Measurements from ENCODE around the gene DNMBP.
"Not testable (repeated sequence)": the region's sequence is repeated elsewhere in the genome, so short reads cannot be mapped to it uniquely, and the experiment has no call there.

DNMBP gene

GRCh38 chr10:99983280-99983988 is 26.3 kb downstream of the DNMBP start:
- DNase-seq = no peak

GRCh38 chr10:99982728-99983127 is 27.0 kb downstream of the DNMBP start:
- DNase-seq = no peak

DNA sequence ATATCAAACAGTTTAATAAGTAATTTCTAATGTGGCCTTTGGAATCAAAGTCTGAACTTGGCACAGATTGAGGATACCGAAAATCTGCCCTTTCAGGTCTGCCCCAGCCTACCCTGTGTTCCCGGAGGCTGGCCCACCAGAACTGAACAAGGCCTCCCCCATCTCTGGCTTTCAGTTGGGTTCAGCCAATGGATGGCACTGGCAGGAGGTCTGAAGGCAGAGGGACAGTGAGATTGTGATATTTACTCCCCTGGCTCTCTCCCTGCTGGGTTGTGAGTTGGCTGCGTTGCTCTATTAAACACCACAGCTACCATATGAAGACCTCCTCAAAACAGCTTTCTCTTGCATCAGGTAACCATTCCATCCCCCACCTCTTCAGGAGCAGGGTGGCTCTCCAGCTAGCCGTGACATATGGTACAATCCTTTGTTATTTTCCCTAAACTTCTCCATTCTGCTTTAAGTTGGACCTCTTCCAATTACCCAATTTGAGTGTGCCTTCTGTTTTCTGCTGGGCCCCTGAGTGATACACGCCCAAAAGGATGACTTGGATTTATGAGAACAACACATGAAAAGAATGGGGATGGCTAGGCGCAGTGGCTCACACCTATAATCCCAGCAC is 28.1 kb downstream of the DNMBP start:
- DNase-seq = no peak

DNA sequence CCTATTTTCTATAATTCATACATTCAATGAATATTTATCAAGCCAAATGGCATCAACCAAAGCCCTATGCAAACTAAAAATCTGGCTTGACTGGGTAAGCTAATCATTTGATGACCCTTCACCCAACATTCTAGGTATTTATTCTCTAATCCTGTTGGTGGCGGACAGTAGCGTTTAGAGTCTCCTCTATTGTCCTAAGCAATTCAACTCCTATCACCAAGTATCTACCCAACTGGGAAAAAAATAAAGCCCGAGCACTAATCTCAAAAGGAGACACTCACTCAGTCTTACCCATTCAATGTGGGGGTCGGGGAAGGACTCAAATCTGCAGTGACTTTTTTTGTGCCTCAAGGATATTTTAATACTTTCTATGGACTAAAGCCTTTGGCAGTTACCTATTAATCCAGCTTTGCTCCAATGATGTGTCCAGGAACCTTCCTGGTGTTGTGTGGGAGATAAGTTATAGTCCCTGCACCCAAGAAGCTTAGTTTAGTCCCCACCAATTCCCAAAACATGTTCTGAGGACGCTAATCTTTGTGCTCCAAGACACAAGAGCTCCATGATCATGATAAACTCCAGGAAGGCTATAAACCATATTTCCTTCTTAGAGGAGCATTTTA is 30.6 kb downstream of the DNMBP start:
- no peak for DNase-seq

- DNase-seq = no peak
Observed at GRCh38 chr10:99977916-99978315, 31.8 kb downstream of the DNMBP start.

DNA sequence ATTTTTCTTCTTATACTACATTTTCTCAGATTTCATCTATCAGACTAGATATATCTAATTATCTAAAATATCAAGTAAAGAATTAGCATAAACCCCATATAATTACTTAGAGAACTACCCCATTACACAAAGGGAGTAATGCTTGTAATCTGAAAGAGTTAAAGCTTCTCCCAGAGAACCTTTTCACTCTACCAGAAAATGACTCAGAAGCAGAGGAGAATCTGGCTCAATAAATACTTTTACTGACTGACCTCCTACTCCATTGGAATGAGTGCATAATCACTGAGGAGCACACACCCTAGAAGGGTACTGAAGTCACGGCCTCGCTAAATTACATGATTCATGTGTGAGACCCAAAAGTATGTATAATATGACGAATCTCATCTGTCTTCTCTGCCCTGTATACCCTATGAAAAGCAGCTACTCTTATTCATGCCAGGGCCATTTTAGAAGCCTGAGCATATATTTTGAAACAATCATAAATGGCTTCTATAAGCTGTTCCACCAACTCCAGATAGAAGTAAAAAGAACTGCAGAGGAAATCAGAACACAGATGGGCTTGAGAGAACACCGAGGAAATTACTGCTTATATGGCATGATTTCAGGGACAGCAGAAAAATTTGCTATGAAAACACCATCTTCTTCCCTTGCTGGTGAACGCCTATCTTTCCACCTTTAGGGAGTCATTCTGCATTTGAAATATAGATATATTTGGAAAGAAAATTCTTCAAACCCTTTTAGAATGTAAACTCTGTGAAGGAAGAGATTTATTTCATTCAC is 32.7 kb downstream of the DNMBP start:
- DNase-seq = no peak

- DNase-seq = no peak
Observed at GRCh38 chr10:99975942-99976809, 33.6 kb downstream of the DNMBP start.

- no peak for DNase-seq
Observed at GRCh38 chr10:99975106-99975829, 34.5 kb downstream of the DNMBP start.

GRCh38 chr10:99973190-99973589 is 36.6 kb downstream of the DNMBP start:
- no peak for DNase-seq

- no peak for DNase-seq
Observed at GRCh38 chr10:99967961-99968360, 41.8 kb downstream of the DNMBP start.

- DNase-seq = no peak
Observed at GRCh38 chr10:99966306-99966705, 43.4 kb downstream of the DNMBP start.

GRCh38 chr10:99965700-99966099 is 44.0 kb downstream of the DNMBP start:
- no peak for DNase-seq

- DNase-seq = no peak
Observed at GRCh38 chr10:99964791-99965190, 45.0 kb downstream of the DNMBP start.

- DNase-seq = not testable (repeated sequence)
Observed at GRCh38 chr10:99963467-99964165, 46.1 kb downstream of the DNMBP start.

- no peak for DNase-seq
Observed at GRCh38 chr10:99958806-99959205, 50.9 kb downstream of the DNMBP start.

GRCh38 chr10:99958302-99958701 is 51.4 kb downstream of the DNMBP start:
- DNase-seq = no peak

- DNase-seq = not testable (repeated sequence)
Observed at GRCh38 chr10:99953510-99953909, 56.2 kb downstream of the DNMBP start.

DNA sequence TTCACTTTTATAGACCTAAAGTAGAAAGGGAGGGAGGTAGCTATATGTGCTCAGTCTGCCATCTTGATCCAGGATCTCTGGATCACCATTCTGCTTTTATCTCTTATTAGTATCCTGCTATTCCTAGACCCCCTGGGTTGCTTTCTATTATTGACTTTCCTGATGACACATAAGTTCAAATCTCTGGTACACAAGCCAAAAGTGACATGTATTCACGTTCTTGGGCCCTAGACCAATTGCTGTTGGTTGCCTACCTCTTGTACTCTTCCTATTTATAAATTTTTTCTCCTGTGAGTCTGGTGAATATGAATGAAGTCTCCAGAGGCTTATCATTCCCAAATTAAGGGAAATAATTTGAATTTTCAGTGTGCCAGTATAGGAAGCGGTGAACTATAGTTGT is 56.9 kb downstream of the DNMBP start:
- no peak for DNase-seq

- not testable (repeated sequence) for DNase-seq
Observed at GRCh38 chr10:99946051-99946450, 63.7 kb downstream of the DNMBP start.

DNA sequence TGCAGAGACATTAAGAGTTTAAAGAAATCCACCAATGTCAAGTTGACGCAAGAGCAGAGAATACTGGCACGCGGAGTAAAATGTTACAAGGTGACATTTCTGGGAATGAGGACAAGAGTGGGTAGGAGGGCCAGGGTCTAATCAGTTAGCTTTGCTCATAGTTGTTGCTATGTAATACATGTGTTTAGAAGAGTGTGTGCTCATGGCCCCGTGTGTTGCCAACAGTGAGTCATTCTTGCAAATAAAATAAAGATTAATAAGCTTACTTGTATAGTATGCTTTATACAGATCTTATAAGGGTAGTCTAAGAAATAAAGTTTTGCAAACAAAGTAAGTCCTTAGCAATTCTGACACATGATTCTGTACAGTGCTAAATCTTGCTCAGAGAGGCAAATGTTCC is 64.5 kb downstream of the DNMBP start:
- DNase-seq = no peak

GRCh38 chr10:99944860-99945259 is 64.9 kb downstream of the DNMBP start:
- DNase-seq = no peak

Data from activated CD4-positive, alpha-beta T cell treated with anti-CD3 and anti-CD28 coated beads, Interleukin-2, amount 50 U/mL, for 1 hour (primary cell).